ENCODE data around the gene CDK2.

DNA sequence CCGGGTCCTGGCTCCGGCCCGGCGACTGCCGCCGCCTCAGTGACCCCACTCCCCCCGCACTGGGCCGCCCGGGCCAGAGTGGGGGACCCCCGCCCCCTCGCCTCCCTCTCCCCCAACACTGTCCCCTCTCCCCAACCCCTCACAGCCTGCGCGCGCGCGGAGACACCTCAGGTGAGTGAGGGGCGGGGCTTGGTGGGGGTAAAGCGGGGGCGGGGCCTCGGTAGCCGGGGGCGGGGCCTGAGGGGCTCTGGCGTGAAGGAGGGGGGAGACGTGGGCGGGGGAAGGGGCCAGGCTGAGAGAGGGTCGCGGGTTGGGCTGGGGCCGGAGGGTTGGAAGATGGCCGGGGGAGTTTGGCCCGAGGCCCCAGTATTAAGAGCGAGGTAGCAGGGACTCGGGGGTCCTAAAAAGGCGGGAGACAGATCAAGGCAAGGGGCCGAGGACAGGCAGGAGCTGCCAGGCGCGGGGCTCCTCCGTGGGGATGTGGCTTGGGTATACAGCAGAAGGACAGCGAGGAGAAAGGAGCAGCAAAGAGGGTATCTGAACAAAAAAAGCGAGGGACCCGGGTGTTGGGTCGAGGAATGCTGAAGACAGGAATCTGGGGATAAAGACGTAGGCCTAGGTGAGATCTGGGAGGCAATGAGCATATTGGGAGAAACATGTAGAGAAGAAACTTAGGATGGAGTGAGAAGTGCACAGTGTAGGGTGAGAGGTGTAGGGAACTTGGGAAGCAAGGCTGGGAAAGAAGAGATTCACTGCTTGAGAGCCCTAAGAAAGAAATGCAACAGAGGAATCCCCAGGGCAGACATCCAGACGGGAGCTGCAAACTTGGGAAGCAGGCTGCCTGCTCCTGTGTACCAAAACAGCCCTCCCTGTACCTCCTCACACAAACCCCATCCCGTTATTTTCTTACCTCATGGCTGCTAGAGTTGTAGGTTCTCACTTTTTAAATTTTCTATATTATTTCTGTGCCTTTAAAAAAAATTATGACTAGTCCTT is 41.2 kb downstream of the CDK2 start:
- TF ChIP-seq, protein P1, sequence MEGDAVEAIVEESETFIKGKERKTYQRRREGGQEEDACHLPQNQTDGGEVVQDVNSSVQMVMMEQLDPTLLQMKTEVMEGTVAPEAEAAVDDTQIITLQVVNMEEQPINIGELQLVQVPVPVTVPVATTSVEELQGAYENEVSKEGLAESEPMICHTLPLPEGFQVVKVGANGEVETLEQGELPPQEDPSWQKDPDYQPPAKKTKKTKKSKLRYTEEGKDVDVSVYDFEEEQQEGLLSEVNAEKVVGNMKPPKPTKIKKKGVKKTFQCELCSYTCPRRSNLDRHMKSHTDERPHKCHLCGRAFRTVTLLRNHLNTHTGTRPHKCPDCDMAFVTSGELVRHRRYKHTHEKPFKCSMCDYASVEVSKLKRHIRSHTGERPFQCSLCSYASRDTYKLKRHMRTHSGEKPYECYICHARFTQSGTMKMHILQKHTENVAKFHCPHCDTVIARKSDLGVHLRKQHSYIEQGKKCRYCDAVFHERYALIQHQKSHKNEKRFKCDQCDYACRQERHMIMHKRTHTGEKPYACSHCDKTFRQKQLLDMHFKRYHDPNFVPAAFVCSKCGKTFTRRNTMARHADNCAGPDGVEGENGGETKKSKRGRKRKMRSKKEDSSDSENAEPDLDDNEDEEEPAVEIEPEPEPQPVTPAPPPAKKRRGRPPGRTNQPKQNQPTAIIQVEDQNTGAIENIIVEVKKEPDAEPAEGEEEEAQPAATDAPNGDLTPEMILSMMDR (IDR thresholded peaks at IDR 0.05): no peak
- TF ChIP-seq POLR2A (IDR thresholded peaks at IDR 0.05) (no peak), POLR2AphosphoS5 (IDR thresholded peaks at IDR 0.05) (no peak), EP300 (IDR thresholded peaks at IDR 0.05) (no peak)

Data from stomach (tissue), 4 donors.